Activated CD4-positive, alpha-beta T cell treated with anti-CD3 and anti-CD28 coated beads, Interleukin-10, Interleukin-2, amounts not matched to agents 100 ng/mL and 50 ng/mL, durations not matched to agents 16 hours and 8 hours (primary cell): Measurements from ENCODE around the gene SLC9A4.
"Not testable (repeated sequence)": the region's sequence is repeated elsewhere in the genome, so short reads cannot be mapped to it uniquely, and the experiment has no call there.

Experiments used
- DNase-seq: peaks from one replicate; pipeline ENCODE4 v3.0.0-alpha.2; 2020

Gene SLC9A4

GRCh38 chr2:102551329-102552096 is 78.5 kb downstream of the SLC9A4 start:
- DNase-seq: no peak

DNA sequence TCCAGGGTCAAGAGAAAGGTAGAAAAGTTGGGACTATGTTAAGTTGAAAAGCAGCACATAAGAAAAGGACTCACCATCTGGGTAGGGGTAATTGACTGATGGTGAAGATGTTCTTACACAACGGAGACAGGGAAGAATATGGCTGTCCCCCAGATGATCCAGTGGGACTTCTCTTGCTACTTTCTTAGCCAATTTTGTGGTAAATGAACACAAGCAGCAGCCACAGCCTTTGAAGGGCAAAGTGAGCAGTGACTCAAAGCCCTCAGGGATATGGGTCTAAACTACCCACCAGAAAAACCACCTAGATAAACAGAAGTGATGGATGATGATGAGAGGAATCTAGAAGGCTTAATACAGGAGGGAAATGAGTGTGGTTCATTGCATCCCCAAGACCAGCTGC is 80.6 kb downstream of the SLC9A4 start:
- DNase-seq: no peak

DNA sequence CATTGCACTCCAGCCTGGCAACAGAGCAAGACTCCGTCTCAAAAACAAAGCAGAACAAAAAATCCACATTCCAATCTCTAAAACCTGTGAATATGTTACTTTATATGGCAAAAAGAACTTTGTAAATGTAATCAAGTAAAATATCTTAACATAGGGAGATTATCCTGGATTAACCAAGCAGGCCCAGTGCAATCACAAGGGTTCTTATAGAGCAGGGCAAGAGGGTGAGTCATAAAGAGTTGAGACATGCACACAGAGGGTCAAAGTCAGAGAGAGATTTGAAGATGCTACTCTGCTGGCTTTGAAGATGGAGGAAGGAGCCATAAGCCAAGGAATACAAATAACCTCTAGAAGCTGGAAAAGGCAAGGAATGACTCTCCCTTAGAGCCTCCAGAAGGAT is 85.4 kb downstream of the SLC9A4 start:
- no peak for DNase-seq

GRCh38 chr2:102562542-102562941 is 89.5 kb downstream of the SLC9A4 start:
- not testable (repeated sequence) for DNase-seq

- no peak for DNase-seq
Observed at GRCh38 chr2:102575888-102576287, 102.9 kb downstream of the SLC9A4 start.

DNA sequence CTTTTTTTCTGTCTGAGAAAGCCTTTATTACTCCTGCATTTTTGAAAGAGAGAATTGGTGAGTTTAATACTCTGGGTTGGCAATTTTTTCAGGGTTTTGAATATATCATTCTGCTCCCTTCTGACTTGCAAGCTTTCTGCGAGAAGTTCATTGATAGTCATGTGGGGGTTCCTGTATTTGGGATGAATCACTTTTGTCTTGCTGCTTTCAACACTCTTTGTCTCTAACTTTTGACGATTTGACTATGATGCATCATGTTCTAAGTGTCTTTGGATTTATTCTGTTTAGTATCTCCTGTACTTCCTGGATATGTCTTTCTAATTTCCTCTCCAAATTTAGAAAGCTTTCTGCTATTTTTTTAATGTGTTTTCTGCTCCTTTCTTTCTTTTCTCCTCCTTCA is 105.3 kb downstream of the SLC9A4 start:
- DNase-seq: no peak

DNA sequence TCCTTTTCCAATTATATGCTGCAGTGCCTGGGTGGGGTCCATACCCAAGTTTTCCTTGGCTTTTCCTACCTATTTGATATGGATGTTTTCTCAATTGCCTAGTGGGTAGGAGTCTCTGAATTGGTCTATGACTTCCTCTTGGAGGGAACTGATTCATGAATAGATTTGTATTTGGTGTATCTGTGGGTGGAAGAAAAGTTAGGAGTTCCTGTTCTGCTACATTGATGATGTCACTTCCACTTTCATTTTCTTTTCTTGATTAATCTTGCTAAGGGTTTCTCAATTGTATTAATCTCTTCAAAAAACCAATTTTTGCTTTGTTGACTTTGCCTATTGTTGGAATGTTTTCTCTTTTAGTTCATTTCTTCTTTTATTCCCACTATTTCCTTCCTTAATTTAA is 108.9 kb downstream of the SLC9A4 start:
- no peak for DNase-seq

- no peak for DNase-seq
Observed at GRCh38 chr2:102582845-102583244, 109.8 kb downstream of the SLC9A4 start.
